ENCODE data around the gene UGT1A8. TPM values are rescaled to one million over a fixed set of nuclear protein-coding genes. Genes with fewer than 3 reads are reported as not detected.
"Not testable (repeated sequence)": the region's sequence is repeated elsewhere in the genome, so short reads cannot be mapped to it uniquely, and the experiment has no call there.

UGT1A8 gene
- total RNA-seq, 1 donor, result not detected

GRCh38 chr2:233651430-233651829 lies 34.0 kb downstream of the UGT1A8 start:
- Histone ChIP-seq H3K4me3 (ENCODE audit: insufficient read depth, low read length) (no peak overlapping the region), H4K20me1 (ENCODE audit: insufficient read depth, low read length) (no peaks in the 10 kb centered on the region), H3K4me1 (ENCODE audit: insufficient read depth, low read length) (no peaks in the 10 kb centered on the region), H3K79me2 (ENCODE audit: insufficient read depth, low read length) (no peaks in the 10 kb centered on the region), H3K36me3 (ENCODE audit: insufficient read depth, low read length) (no peaks in the 10 kb centered on the region), H2AFZ (ENCODE audit: low read length) (no peak overlapping the region), H3K9me3 (ENCODE audit: low read depth, low read length) (no peaks in the 10 kb centered on the region), H3K27ac (ENCODE audit: low read depth, low read length) (no peak overlapping the region), H3K4me2 (ENCODE audit: insufficient read depth, low read length) (no peak overlapping the region), H3K27me3 (ENCODE audit: insufficient read depth, low read length) (peaks cover 5% of the 10 kb centered on the region)
- no peak for TF ChIP-seq CTCF (IDR thresholded peaks at IDR 0.05; ENCODE audit: extremely low read depth, low read depth, low read length)
- no peak for DNase-seq (ENCODE audit: insufficient read length, low spot score, missing footprints)

GRCh38 chr2:233654501-233654900 lies 37.1 kb downstream of the UGT1A8 start:
- Histone ChIP-seq H4K20me1 (ENCODE audit: insufficient read depth, low read length) (no peaks in the 10 kb centered on the region), H3K9me3 (ENCODE audit: low read depth, low read length) (no peaks in the 10 kb centered on the region), H3K27ac (ENCODE audit: low read depth, low read length) (no peak overlapping the region), H3K4me1 (ENCODE audit: insufficient read depth, low read length) (no peaks in the 10 kb centered on the region), H3K4me3 (ENCODE audit: insufficient read depth, low read length) (no peak overlapping the region), H2AFZ (ENCODE audit: low read length) (no peak overlapping the region), H3K4me2 (ENCODE audit: insufficient read depth, low read length) (no peak overlapping the region), H3K79me2 (ENCODE audit: insufficient read depth, low read length) (no peaks in the 10 kb centered on the region), H3K36me3 (ENCODE audit: insufficient read depth, low read length) (no peaks in the 10 kb centered on the region), H3K27me3 (ENCODE audit: insufficient read depth, low read length) (peaks cover 7% of the 10 kb centered on the region)
- no peak for TF ChIP-seq CTCF (IDR thresholded peaks at IDR 0.05; ENCODE audit: extremely low read depth, low read depth, low read length)
- DNase-seq (ENCODE audit: insufficient read length, low spot score, missing footprints), result no peak

GRCh38 chr2:233655043-233655442 lies 37.6 kb downstream of the UGT1A8 start:
- peak; percentile 6 for DNase-seq (ENCODE audit: insufficient read length, low spot score, missing footprints)
- H3K9me3 ChIP-seq (ENCODE audit: low read depth, low read length), result no peaks in the 10 kb centered on the region
- H3K36me3 ChIP-seq (ENCODE audit: insufficient read depth, low read length), result no peaks in the 10 kb centered on the region
- no peak for TF ChIP-seq CTCF (IDR thresholded peaks at IDR 0.05; ENCODE audit: extremely low read depth, low read depth, low read length)
- H4K20me1 ChIP-seq (ENCODE audit: insufficient read depth, low read length), result no peaks in the 10 kb centered on the region
- peaks cover 7% of the 10 kb centered on the region for H3K27me3 ChIP-seq (ENCODE audit: insufficient read depth, low read length)
- no peaks in the 10 kb centered on the region for H3K79me2 ChIP-seq (ENCODE audit: insufficient read depth, low read length)
- H3K4me2 ChIP-seq (ENCODE audit: insufficient read depth, low read length), result no peak overlapping the region
- no peaks in the 10 kb centered on the region for H3K4me1 ChIP-seq (ENCODE audit: insufficient read depth, low read length)
- H3K4me3 ChIP-seq (ENCODE audit: insufficient read depth, low read length), result no peak overlapping the region
- no peak overlapping the region for H2AFZ ChIP-seq (ENCODE audit: low read length)
- no peak overlapping the region for H3K27ac ChIP-seq (ENCODE audit: low read depth, low read length)

GRCh38 chr2:233655943-233656342 lies 38.5 kb downstream of the UGT1A8 start:
- H3K4me2 ChIP-seq (ENCODE audit: insufficient read depth, low read length); H3K27ac ChIP-seq (ENCODE audit: low read depth, low read length); H3K4me3 ChIP-seq (ENCODE audit: insufficient read depth, low read length); H4K20me1 ChIP-seq (ENCODE audit: insufficient read depth, low read length); H3K9me3 ChIP-seq (ENCODE audit: low read depth, low read length); H2AFZ ChIP-seq (ENCODE audit: low read length); H3K27me3 ChIP-seq (ENCODE audit: insufficient read depth, low read length); H3K79me2 ChIP-seq (ENCODE audit: insufficient read depth, low read length); DNase-seq (ENCODE audit: insufficient read length, low spot score, missing footprints); H3K36me3 ChIP-seq (ENCODE audit: insufficient read depth, low read length); H3K4me1 ChIP-seq (ENCODE audit: insufficient read depth, low read length): not testable (repeated sequence)
